Measurements from ENCODE around the gene FRMD4A.

DNA sequence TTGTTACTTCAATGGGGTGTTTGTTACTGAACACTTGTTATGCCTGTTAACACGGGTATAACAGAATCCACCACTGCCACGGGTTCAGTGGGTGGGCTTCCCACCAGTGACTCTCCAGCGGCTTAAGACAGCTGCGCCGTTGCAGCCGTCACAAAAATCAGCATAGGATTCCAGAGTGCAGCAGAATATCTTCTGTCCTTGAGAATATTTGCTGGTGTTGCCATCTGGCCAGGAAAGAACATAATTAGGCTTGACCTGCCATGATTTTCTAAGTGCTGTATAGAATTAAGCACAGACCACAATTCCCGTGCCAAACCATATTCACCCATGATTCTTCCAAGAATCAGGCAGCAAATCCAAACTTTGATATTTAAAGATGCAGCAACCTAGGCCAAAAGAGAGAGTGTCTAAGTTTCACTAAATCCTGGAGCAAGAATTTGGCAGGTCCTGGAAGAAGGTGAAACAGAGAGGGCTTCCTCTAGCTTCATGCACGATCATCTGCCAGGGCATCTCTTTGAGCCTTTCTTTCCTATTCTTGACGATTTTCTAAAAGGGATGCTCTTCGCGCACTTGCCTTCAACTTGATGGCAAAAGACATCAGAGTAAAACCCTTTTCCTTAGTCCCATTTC lies 95.0 kb downstream of the FRMD4A start:
- TF ChIP-seq CTCF (IDR thresholded peaks at IDR 0.05), result no peak
- no peak for TF ChIP-seq ZFX (IDR thresholded peaks at IDR 0.05; ENCODE audit: borderline replicate concordance)
